Measurements from ENCODE around the gene RENBP. TPM values are rescaled to one million over a fixed set of nuclear protein-coding genes. Genes with fewer than 3 reads are reported as not detected.

Gene RENBP
- total RNA-seq, 4 donors from 2014 or later = 1.8 to 2.6 (median 2.0) TPM

DNA sequence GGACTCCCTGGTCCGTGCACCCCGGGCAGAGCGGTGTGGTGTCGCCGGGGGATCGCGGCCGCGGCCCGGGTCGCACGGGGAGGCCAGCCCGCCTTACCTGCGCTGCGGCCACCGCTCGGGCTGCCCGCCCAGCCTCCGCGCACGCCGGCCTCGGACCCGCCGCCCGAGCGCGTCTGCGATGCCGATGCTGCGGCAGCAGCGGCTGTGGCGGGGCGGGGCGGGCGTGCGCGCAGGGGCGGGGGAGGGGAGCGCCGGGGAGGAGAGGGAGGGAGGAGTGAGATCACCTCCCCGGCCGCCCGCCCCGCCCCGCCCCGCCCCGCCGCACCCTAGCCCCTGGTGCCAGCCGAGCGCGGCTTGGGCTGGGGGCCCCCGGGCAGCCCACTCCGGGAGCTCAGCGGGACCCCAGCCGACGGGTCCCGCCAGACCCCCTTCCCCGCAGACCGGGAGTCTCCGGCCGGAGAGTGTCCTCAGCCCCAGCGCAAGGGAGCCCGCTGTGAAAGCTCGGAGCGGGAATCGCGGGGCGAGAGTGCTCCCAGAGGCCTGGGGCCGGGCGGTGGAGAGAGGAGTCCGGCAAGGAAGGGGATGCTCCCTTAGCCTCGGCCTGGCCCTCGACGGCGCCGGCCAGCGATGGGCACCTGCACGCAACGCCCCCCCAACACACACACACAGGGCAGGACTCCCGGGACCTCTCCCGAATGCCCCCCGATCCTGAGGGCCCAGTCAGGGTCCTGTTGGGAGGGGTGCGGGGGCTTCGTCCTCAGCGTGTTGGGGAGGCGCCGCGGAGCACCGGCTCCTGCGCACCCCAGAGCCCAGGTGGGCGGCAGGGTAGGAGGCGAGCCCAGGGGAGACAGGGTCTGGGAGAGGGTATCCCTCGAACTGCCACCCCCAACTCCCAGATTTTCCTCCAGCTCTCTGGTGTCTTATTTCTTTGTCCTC is 58.2 kb downstream of the RENBP start, which contains the start of gene L1CAM:
L1CAM (minus strand) TSS at position 206 of the 936 bp plus-strand sequence. CDS start 10,337 bp downstream, outside the sequence.
- no peak for ATAC-seq
- no peak within 1 kb of the TSS for H3K4me3 ChIP-seq

More for the DNA sequence above, 58.2 kb downstream of the RENBP start, which contains the start of gene L1CAM:
- H3K36me3 ChIP-seq = no peaks in the 10 kb centered on the region
- intact Hi-C loops (cut with DNase I; ENCODE audit: low total_unique reads) = no loop called here
- DNase-seq = no peak
- no peak within 1 kb of the TSS for H3K27ac ChIP-seq
- H3K27me3 ChIP-seq = peaks cover 10 to 56% (median 43%) of the 10 kb centered on the region in 3 donors
- no peaks in the 10 kb centered on the region for H3K4me1 ChIP-seq
- H3K9me3 ChIP-seq = no peaks in the 10 kb centered on the region
- in situ Hi-C loops (cut with MboI; ENCODE audit: low sequenced_read_pairs in 4 of 4) = no loop called here
- TF ChIP-seq, protein P1, sequence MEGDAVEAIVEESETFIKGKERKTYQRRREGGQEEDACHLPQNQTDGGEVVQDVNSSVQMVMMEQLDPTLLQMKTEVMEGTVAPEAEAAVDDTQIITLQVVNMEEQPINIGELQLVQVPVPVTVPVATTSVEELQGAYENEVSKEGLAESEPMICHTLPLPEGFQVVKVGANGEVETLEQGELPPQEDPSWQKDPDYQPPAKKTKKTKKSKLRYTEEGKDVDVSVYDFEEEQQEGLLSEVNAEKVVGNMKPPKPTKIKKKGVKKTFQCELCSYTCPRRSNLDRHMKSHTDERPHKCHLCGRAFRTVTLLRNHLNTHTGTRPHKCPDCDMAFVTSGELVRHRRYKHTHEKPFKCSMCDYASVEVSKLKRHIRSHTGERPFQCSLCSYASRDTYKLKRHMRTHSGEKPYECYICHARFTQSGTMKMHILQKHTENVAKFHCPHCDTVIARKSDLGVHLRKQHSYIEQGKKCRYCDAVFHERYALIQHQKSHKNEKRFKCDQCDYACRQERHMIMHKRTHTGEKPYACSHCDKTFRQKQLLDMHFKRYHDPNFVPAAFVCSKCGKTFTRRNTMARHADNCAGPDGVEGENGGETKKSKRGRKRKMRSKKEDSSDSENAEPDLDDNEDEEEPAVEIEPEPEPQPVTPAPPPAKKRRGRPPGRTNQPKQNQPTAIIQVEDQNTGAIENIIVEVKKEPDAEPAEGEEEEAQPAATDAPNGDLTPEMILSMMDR (IDR thresholded peaks at IDR 0.05 in 4 of 5, conservative IDR thresholded peaks at IDR 0.05 in 1 of 5) = no peak
- TF ChIP-seq POLR2A (IDR thresholded peaks at IDR 0.05) = no peak

Small RNAs within 50 kb of the gene (microRNA-seq; reads per million reads assigned to microRNA genes)
- 0 reads per million in 2 donors for gene MIR3202-1 (ENCODE audit: borderline replicate concordance in 2 of 2)
- 0 reads per million in 2 donors for gene MIR3202-2 (ENCODE audit: borderline replicate concordance in 2 of 2)

Other genes with a start within 250 kb of the RENBP start
- gene BCAP31, start 220.3 kb downstream of the RENBP start, total RNA-seq = 10 to 100 TPM; 41.5 to 91.9 (median 48.3) TPM
- 10 to 100 TPM; 19.9 to 54.6 (median 34.5) TPM for gene ABCD1, start 219.8 kb downstream of the RENBP start, total RNA-seq
- 1 to 10 TPM in 1 of 4 donors, under 1 TPM in 3; 0.10 to 1.1 (median 0.13) TPM for gene PLXNB3, start 180.4 kb downstream of the RENBP start, total RNA-seq
- gene SRPK3, start 163.6 kb downstream of the RENBP start, total RNA-seq = 10 to 100 TPM; 30.3 to 39.9 (median 33.8) TPM
- gene IDH3G, start 150.3 kb downstream of the RENBP start, total RNA-seq = 10 to 100 TPM; 79.8 to 92.7 (median 86.4) TPM
- gene SSR4, start 150.0 kb downstream of the RENBP start, total RNA-seq = 100 to 1,000 TPM in 2 of 4 donors, 10 to 100 TPM in 2; 73.9 to 111 (median 93.4) TPM
- gene PDZD4, start 114.1 kb downstream of the RENBP start, total RNA-seq = 1 to 10 TPM in 2 of 4 donors, under 1 TPM in 2; 0.59 to 2.2 (median 1.4) TPM
- gene L1CAM, start 58.5 kb downstream of the RENBP start, total RNA-seq = under 1 TPM; 0.05 to 0.62 (median 0.48) TPM
- 1 to 10 TPM; 1.5 to 3.8 (median 2.0) TPM for gene AVPR2, start 40.0 kb downstream of the RENBP start, total RNA-seq
- gene ARHGAP4, start 18.4 kb downstream of the RENBP start, total RNA-seq = 10 to 100 TPM in 1 of 4 donors, 1 to 10 TPM in 3; 2.6 to 10.7 (median 4.4) TPM
- 100 to 1,000 TPM in 2 of 4 donors, 10 to 100 TPM in 2; 76.3 to 175 (median 111) TPM for gene NAA10, start 9.6 kb downstream of the RENBP start, total RNA-seq
- gene HCFC1, start 27.2 kb upstream of the RENBP start, total RNA-seq = 10 to 100 TPM; 15.9 to 56.4 (median 51.8) TPM
- 1 to 10 TPM; 1.3 to 8.6 (median 3.8) TPM for gene TMEM187, start 28.1 kb upstream of the RENBP start, total RNA-seq
- 100 to 1,000 TPM in 3 of 4 donors, 10 to 100 TPM in 1; 73.9 to 157 (median 115) TPM for gene IRAK1, start 75.3 kb upstream of the RENBP start, total RNA-seq
- 10 to 100 TPM; 39.0 to 63.2 (median 45.2) TPM for gene MECP2, start 153.1 kb upstream of the RENBP start, total RNA-seq
- gene OPN1LW, start 199.6 kb upstream of the RENBP start, total RNA-seq = not detected
- gene OPN1MW, start 238.0 kb upstream of the RENBP start, total RNA-seq = not detected